IPS-18c (cell line): ENCODE data around the gene SLC12A8.

Experiments
- H3K4me3 ChIP-seq: 2 replicates; pipeline ENCODE4 v1.7.0; 2013; ENCODE audit warnings: low read depth, mild to moderate bottlenecking, low read length, moderate library complexity; ENCODE audit not compliant: insufficient read depth
- H3K9me3 ChIP-seq: one replicate; pipeline ENCODE4 v1.6.1; 2013; ENCODE audit warnings: mild to moderate bottlenecking, low read length, moderate library complexity; ENCODE audit not compliant: control insufficient read depth, insufficient read depth

Gene SLC12A8

GRCh38 chr3:125050488-125051090 lies 162.0 kb downstream of the SLC12A8 start:
- Histone ChIP-seq H3K4me3 (no peak overlapping the region; the same call in 1 of the 2 replicates), H3K9me3 (no peaks in the 10 kb centered on the region)

DNA sequence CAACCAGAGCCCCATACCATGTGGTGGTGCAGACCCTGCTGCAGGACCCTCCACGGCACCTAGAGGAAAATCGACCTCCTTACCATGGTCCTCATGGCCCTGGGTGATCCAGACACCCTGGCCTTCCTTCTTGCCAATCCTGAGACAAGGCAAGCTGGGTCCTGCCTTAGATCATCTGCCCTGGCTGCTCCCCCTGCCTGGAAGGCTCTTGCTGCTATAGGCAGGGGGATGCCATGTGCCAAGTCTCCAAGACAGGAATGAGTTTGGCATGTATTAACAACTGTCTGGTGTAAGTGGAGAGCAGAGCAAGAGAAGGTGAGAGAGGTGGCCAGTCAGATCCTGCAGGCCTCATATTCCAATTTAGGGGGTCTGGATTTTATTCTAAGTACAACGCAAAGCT lies 164.3 kb downstream of the SLC12A8 start:
- no peak overlapping the region for H3K4me3 ChIP-seq

GRCh38 chr3:125045965-125046364 lies 166.6 kb downstream of the SLC12A8 start:
- H3K4me3 ChIP-seq, result no peak overlapping the region
- H3K9me3 ChIP-seq, result no peaks in the 10 kb centered on the region

More for the DNA sequence above, 164.3 kb downstream of the SLC12A8 start:
- no peaks in the 10 kb centered on the region for H3K9me3 ChIP-seq

DNA sequence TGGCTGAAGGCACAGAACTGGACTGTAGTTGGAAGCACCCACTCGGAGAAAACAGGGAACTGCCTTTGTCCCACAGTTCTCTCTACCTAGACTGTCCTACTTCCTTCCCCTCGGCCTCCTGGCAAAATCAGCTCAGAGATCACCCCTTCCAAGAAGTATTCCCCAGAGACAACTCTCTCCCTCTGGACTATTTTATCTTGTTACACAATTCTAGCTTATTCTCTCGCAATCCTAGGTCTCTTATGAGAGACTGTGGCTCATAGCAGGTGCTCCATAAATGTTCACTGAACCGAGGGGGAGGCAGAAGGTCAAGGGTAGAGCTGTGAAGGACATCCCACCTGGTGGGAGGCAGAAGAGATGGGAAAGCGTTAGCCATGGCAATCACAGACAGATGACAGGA lies 167.4 kb downstream of the SLC12A8 start:
- H3K9me3 ChIP-seq, result no peaks in the 10 kb centered on the region
- H3K4me3 ChIP-seq, result no peak overlapping the region

- no peak overlapping the region; the same call in 1 of the 2 replicates for H3K4me3 ChIP-seq
- H3K9me3 ChIP-seq, result no peaks in the 10 kb centered on the region
These were observed 168.9 kb downstream of the SLC12A8 start for GRCh38 chr3:125043599-125044151.

DNA sequence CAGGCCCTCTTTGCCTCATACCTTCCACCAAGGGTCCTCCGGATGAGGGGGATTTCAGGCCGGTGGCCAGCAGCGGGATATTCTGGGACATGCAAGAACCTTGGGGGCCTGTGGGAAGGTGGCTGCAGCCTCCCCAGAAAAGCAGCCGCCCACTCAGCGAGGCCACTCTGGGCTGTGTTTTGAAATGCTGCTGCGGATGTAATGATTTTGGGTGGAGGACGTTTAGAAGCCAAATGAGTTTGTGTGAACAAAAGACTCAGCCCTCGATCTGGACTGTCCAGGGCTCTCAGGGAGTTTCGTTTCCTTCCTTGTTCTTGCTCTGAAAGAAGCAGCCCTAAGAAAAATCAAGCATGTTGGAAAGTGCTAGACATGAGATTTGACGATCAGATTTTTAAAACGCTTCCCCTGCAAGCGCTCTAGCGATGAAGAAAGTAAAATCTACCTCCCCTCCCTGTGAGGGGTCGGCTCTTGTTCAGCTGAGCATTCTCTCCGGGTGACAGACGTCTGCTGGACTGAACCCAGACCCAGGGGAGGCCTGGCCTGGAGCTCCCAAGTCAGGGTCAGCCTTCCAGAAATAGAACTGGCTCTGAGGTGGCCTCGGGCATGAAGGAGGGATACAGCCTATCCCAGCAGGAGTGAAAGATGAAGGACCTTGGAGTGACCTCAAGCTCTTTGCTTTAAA lies 169.7 kb downstream of the SLC12A8 start:
- no peaks in the 10 kb centered on the region for H3K9me3 ChIP-seq
- H3K4me3 ChIP-seq, result no peak overlapping the region

GRCh38 chr3:125039131-125040100 lies 173.1 kb downstream of the SLC12A8 start:
- Histone ChIP-seq H3K4me3 (no peak overlapping the region), H3K9me3 (no peaks in the 10 kb centered on the region)

DNA sequence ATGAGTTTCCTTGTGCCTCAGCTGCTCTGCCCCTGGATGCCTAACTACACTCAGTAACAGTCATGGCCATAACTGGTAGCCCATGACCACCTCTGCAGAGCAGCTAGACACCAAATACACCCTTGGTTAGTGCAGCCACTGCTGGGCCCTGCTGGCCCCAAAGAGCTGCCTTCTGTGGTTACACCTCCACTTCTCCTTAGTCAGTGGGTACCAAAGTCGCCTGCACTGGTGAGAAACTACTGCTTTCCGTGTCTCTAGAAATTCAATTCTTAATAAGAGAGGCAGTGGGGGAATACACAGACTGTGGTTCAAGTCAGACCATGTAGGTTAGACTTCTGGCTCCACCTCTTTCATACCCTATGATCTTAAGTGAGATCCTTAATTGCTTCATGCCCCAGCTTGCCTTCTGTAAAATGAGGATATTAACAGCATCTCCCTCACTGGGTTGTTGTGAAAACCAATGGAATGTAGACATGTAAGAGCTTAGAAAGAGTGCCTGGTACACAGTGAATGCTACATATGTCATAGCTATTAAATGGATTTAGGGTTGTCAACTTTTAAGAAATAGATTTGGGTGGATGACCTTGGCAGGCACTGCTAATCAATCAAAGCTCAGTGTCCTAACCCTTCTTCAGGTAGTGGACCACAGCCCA lies 174.9 kb downstream of the SLC12A8 start:
- H3K9me3 ChIP-seq, result no peaks in the 10 kb centered on the region
- no peak overlapping the region for H3K4me3 ChIP-seq

DNA sequence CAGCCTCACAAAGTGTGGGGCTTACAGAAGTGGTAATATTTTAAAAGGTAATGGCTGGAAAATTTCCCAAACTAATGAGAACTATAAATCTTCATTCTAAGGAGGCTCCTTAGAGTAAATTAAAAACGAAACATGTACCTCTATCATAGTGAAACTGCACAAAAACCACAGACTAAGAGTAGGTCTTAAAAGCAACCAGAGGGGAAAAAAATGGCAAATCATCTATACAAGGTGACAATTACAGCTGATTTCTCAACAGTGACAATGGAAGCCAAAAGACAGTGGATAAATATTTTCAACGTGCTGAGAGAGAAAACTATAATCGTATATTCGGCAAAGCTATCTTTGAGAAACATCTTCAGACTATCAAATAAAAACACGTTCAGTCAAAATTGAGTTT lies 177.3 kb downstream of the SLC12A8 start:
- H3K9me3 ChIP-seq, result no peaks in the 10 kb centered on the region

DNA sequence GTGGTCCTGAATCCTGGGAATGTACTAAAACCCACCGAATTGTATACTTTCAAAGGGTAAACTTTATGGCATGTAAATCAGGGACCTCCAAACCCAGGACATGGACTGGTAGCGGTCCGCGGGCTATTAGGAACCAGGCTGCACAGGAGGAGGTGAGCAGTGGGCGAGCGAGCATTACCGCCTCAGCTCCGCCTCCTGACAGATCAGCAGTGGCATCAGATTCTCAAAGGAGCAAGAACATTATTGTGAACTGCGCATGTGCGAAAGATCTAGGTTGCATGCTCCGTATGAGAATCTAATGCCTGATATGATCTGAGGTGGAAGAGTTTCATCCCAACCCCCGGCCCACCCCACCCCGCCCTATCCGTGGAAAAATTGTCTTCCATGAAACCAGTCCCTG lies 178.9 kb downstream of the SLC12A8 start:
- no peaks in the 10 kb centered on the region for H3K9me3 ChIP-seq

More for the DNA sequence above, 177.3 kb downstream of the SLC12A8 start:
- no peak overlapping the region for H3K4me3 ChIP-seq

DNA sequence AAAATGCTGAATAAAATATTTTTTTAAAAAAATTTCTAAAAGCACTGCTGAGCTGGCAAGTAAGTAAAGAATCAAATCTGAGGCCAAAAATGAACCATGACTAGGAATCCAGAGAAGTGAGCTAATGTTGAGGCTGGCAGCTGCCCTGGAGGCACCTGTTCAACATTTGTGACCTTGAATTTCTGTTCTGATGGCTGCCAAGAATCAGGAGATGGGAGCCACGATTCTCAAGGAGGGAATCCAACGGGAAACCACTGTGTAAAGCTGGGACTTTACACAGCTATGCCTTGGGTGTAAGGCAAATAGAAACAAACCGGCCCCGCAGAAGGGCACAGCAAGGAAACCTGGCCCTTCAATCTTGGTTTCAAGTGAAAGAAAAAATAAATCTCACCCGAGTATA lies 179.4 kb downstream of the SLC12A8 start:
- H3K9me3 ChIP-seq, result no peaks in the 10 kb centered on the region
- H3K4me3 ChIP-seq, result no peak overlapping the region

More for the DNA sequence above, 178.9 kb downstream of the SLC12A8 start:
- H3K4me3 ChIP-seq, result no peak overlapping the region

DNA sequence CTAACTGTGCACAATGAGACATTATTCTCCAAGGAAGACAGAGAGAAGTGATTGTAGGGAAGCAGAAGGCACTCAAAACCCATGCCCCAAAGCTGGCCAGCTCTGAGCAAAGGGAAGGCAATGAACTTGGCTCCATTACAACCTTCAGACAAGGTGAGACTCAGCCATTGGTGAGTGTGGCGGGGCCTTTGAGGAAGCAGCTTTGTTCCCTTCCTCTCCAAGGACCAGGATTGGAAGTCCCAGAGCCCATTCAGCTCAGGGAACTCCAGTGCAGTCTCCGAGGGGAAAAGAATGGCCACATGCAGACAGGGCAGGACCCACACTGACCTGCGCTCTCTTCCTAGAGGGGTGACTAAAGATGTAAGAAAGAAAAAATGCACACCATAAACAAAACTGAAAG lies 179.9 kb downstream of the SLC12A8 start:
- Histone ChIP-seq H3K9me3 (no peaks in the 10 kb centered on the region), H3K4me3 (no peak overlapping the region)
